22Rv1 (cell line): ENCODE results near the gene IGFBP5.

Experiments
- H3K27ac ChIP-seq: fragments of 450-650 bp; 2 replicates; pipeline ENCODE4 v1.5.1; 2017
- ZFX ChIP-seq: fragments of 450-650 bp; IDR thresholded peaks from 2 replicates; pipeline ENCODE4 v1.6.1; 2017; ENCODE audit warnings: antibody characterized with exemption, borderline replicate concordance
- TF ChIP-seq, protein P1 (sequence below): fragments of 450-650 bp; IDR thresholded peaks from 2 replicates; pipeline ENCODE4 v1.5.1; 2017; ENCODE audit warnings: mild to moderate bottlenecking

IGFBP5 gene

DNA sequence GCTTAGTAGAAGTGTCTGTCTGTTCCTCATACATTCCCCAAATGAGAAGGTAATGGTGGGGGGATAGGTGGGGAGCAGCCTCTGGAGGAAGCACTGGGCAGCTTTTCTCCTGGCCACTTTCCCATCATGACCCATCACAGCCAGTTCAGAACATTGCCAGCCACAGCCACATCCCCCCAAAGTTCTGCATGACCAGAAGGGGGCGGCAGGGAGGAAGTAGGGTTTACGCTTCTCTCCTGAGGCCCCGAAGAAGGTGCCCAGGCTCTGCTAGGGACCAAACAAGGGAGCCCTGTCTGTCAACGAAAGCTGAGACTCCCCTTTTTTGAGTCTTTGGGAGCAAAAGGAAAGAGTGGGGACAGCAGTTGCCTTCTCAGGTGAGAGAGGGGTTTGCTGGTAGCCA, 7.7 kb downstream of the IGFBP5 start:
- H3K27ac ChIP-seq: no peak overlapping the region
- no peak for TF ChIP-seq ZFX
- TF ChIP-seq, protein P1, sequence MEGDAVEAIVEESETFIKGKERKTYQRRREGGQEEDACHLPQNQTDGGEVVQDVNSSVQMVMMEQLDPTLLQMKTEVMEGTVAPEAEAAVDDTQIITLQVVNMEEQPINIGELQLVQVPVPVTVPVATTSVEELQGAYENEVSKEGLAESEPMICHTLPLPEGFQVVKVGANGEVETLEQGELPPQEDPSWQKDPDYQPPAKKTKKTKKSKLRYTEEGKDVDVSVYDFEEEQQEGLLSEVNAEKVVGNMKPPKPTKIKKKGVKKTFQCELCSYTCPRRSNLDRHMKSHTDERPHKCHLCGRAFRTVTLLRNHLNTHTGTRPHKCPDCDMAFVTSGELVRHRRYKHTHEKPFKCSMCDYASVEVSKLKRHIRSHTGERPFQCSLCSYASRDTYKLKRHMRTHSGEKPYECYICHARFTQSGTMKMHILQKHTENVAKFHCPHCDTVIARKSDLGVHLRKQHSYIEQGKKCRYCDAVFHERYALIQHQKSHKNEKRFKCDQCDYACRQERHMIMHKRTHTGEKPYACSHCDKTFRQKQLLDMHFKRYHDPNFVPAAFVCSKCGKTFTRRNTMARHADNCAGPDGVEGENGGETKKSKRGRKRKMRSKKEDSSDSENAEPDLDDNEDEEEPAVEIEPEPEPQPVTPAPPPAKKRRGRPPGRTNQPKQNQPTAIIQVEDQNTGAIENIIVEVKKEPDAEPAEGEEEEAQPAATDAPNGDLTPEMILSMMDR: peak; percentile 33

- no peak overlapping the region for H3K27ac ChIP-seq
- TF ChIP-seq ZFX: no peak
- TF ChIP-seq, protein P1: no peak
These were observed 8.2 kb downstream of the IGFBP5 start for GRCh38 chr2:216687111-216687510.

- H3K27ac ChIP-seq: no peak overlapping the region
- TF ChIP-seq ZFX: no peak
- TF ChIP-seq, protein P1: no peak
These were observed 9.9 kb downstream of the IGFBP5 start for GRCh38 chr2:216685327-216685875.

GRCh38 chr2:216683846-216684245, 11.5 kb downstream of the IGFBP5 start:
- H3K27ac ChIP-seq: no peak overlapping the region
- TF ChIP-seq, protein P1: no peak
- no peak for TF ChIP-seq ZFX

- TF ChIP-seq, protein P1: no peak
- TF ChIP-seq ZFX: no peak
- H3K27ac ChIP-seq: no peak overlapping the region
These were observed 13.7 kb downstream of the IGFBP5 start for GRCh38 chr2:216681683-216682082.

GRCh38 chr2:216680951-216681629, 14.3 kb downstream of the IGFBP5 start:
- TF ChIP-seq, protein P1: no peak
- no peak for TF ChIP-seq ZFX
- no peak overlapping the region for H3K27ac ChIP-seq

DNA sequence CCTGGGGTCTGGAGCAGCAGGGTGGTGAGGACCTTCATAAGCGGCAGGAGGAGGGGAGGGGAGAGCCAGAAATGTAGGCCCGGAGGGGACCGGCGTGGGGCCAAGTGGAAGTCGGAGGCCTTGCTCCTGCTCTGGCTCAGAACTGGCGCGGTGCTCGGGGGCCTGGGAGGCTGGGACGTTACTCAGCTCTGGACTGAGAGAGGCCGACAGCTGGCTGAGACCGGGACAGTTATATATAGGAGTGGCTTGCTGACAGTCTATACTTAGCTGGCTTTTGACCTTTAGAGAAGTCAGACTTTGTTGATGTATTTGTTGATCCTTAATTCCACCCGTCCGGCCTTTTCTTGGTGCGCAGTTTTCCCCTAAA, 15.7 kb downstream of the IGFBP5 start:
- no peak for TF ChIP-seq ZFX
- TF ChIP-seq, protein P1: no peak
- H3K27ac ChIP-seq: no peak overlapping the region
